HEK293 (cell line): ENCODE data around the gene ABTB2.

Experiments
- CTCF ChIP-seq: fragments of 450-650 bp; formaldehyde crosslinking; IDR thresholded peaks from 2 replicates; pipeline ENCODE4 v1.5.1; 2016; ENCODE audit warnings: missing biosample characterization, missing genetic modification characterization
- MZF1 ChIP-seq: fragments of 450-650 bp; formaldehyde crosslinking; IDR thresholded peaks from 2 replicates; pipeline ENCODE4 v1.5.1; 2017; ENCODE audit warnings: missing biosample characterization, missing genetic modification characterization, borderline replicate concordance
- REPIN1 ChIP-seq: fragments of 450-650 bp; formaldehyde crosslinking; IDR thresholded peaks from 2 replicates; pipeline ENCODE4 v1.5.1; 2017; ENCODE audit warnings: missing biosample characterization, missing genetic modification characterization, low read depth
- ZNF785 ChIP-seq: fragments of 450-650 bp; formaldehyde crosslinking; IDR thresholded peaks from 2 replicates; pipeline ENCODE4 v1.5.1; 2016; ENCODE audit warnings: missing biosample characterization, missing genetic modification characterization
- TF ChIP-seq, protein P1 (sequence below): fragments of 450-650 bp; formaldehyde crosslinking; IDR thresholded peaks from 2 replicates; pipeline ENCODE4 v1.5.1; 2017; ENCODE audit warnings: missing biosample characterization, missing genetic modification characterization

GRCh38 chr11:34173050-34173449 is 184.8 kb downstream of the ABTB2 start:
- TF ChIP-seq REPIN1 (tag by site-specific recombination) (no peak), CTCF (tag by site-specific recombination) (no peak), MZF1 (tag by site-specific recombination) (no peak), ZNF785 (tag by site-specific recombination) (no peak)
- TF ChIP-seq, protein P1, sequence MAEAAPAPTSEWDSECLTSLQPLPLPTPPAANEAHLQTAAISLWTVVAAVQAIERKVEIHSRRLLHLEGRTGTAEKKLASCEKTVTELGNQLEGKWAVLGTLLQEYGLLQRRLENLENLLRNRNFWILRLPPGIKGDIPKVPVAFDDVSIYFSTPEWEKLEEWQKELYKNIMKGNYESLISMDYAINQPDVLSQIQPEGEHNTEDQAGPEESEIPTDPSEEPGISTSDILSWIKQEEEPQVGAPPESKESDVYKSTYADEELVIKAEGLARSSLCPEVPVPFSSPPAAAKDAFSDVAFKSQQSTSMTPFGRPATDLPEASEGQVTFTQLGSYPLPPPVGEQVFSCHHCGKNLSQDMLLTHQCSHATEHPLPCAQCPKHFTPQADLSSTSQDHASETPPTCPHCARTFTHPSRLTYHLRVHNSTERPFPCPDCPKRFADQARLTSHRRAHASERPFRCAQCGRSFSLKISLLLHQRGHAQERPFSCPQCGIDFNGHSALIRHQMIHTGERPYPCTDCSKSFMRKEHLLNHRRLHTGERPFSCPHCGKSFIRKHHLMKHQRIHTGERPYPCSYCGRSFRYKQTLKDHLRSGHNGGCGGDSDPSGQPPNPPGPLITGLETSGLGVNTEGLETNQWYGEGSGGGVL (tag by site-specific recombination): no peak
